Measurements from ENCODE around the gene IL6. TPM values are rescaled to one million over a fixed set of nuclear protein-coding genes. Genes with fewer than 3 reads are reported as not detected.

Gene IL6
- total and polyA plus RNA-seq, 2 of the 8 experiments (the other 6 are each of a cell fraction or from before 2014, with no cell fraction given): 0.12 to 0.41 TPM

GRCh38 chr7:22759721-22760120 lies 32.7 kb downstream of the IL6 start (continued):
- TF ChIP-seq EZH2 (IDR thresholded peaks at IDR 0.05; ENCODE audit: low read depth, low read length, severe bottlenecking) (no peak), KDM1A (IDR thresholded peaks at IDR 0.05; ENCODE audit: borderline replicate concordance, low read length) (no peak)
